ENCODE measurements around the gene PCDHGA1.

PCDHGA1 gene

GRCh38 chr5:141492168-141492885 lies 162.0 kb downstream of the PCDHGA1 start:
- Histone ChIP-seq H3K79me2 (ENCODE audit: control insufficient read depth, low read length) (peaks cover 68% of the 10 kb centered on the region), H4K20me1 (ENCODE audit: control insufficient read depth, insufficient read depth, low read depth, low read length) (no peaks in the 10 kb centered on the region), H3K4me1 (ENCODE audit: control insufficient read depth, low read length) (peaks cover 71% of the 10 kb centered on the region), H3K4me2 (ENCODE audit: low read length) (peak overlapping the region; percentile 63), H3K9me2 (replicated peaks; ENCODE audit: control insufficient read depth, low read length) (no peaks in the 10 kb centered on the region), H3K9me3 (ENCODE audit: control insufficient read depth, insufficient read depth, low read length) (no peaks in the 10 kb centered on the region), H3K27ac (ENCODE audit: low read depth, low read length) (no peak overlapping the region), H3K27me3 (ENCODE audit: control insufficient read depth, low read length) (no peaks in the 10 kb centered on the region), H3F3A (ENCODE audit: control insufficient read depth, insufficient read depth) (peaks cover 5% of the 10 kb centered on the region; the same call in 1 of the 2 replicates), H3K4me3 (ENCODE audit: low read length) (peak overlapping the region; percentile 58), H3K36me3 (ENCODE audit: control insufficient read depth, low read length) (peaks cover 93% of the 10 kb centered on the region)
- no peak for TF ChIP-seq EZH2phosphoT487 (IDR thresholded peaks at IDR 0.05; ENCODE audit: borderline replicate concordance, low read length)
- TF ChIP-seq CTCF (IDR thresholded peaks at IDR 0.05; ENCODE audit: low read depth, low read length, poor library complexity, severe bottlenecking) = no peak

- peaks cover 5% of the 10 kb centered on the region; the same call in 1 of the 2 replicates for H3F3A ChIP-seq (ENCODE audit: control insufficient read depth, insufficient read depth)
- no peaks in the 10 kb centered on the region for H3K9me3 ChIP-seq (ENCODE audit: control insufficient read depth, insufficient read depth, low read length)
- TF ChIP-seq EZH2phosphoT487 (IDR thresholded peaks at IDR 0.05; ENCODE audit: borderline replicate concordance, low read length) (no peak), CTCF (IDR thresholded peaks at IDR 0.05; ENCODE audit: low read depth, low read length, poor library complexity, severe bottlenecking) (no peak)
- peaks cover 88% of the 10 kb centered on the region for H3K36me3 ChIP-seq (ENCODE audit: control insufficient read depth, low read length)
- no peaks in the 10 kb centered on the region for H3K27me3 ChIP-seq (ENCODE audit: control insufficient read depth, low read length)
- H3K4me1 ChIP-seq (ENCODE audit: control insufficient read depth, low read length) = peaks cover 65% of the 10 kb centered on the region
- H3K4me3 ChIP-seq (ENCODE audit: low read length) = no peak overlapping the region
- H3K27ac ChIP-seq (ENCODE audit: low read depth, low read length) = 0 out of 2 replicates have a peak overlapping the region, but pooled peaks have one; percentile 23
- H3K4me2 ChIP-seq (ENCODE audit: low read length) = peak overlapping the region; percentile 48
- no peaks in the 10 kb centered on the region for H3K9me2 ChIP-seq (replicated peaks; ENCODE audit: control insufficient read depth, low read length)
- no peaks in the 10 kb centered on the region for H4K20me1 ChIP-seq (ENCODE audit: control insufficient read depth, insufficient read depth, low read depth, low read length)
- peaks cover 54% of the 10 kb centered on the region for H3K79me2 ChIP-seq (ENCODE audit: control insufficient read depth, low read length)
Observed at GRCh38 chr5:141493500-141494422, 163.4 kb downstream of the PCDHGA1 start.

GRCh38 chr5:141494761-141495452 lies 164.6 kb downstream of the PCDHGA1 start:
- TF ChIP-seq CTCF (IDR thresholded peaks at IDR 0.05; ENCODE audit: low read depth, low read length, poor library complexity, severe bottlenecking) (no peak), EZH2phosphoT487 (IDR thresholded peaks at IDR 0.05; ENCODE audit: borderline replicate concordance, low read length) (no peak)
- no peaks in the 10 kb centered on the region for H3K27me3 ChIP-seq (ENCODE audit: control insufficient read depth, low read length)
- H3K4me2 ChIP-seq (ENCODE audit: low read length) = peak overlapping the region; percentile 48
- H4K20me1 ChIP-seq (ENCODE audit: control insufficient read depth, insufficient read depth, low read depth, low read length) = no peaks in the 10 kb centered on the region
- H3K27ac ChIP-seq (ENCODE audit: low read depth, low read length) = no peak overlapping the region
- H3K36me3 ChIP-seq (ENCODE audit: control insufficient read depth, low read length) = peaks cover 84% of the 10 kb centered on the region
- peaks cover 5% of the 10 kb centered on the region; the same call in 1 of the 2 replicates for H3F3A ChIP-seq (ENCODE audit: control insufficient read depth, insufficient read depth)
- no peaks in the 10 kb centered on the region for H3K9me2 ChIP-seq (replicated peaks; ENCODE audit: control insufficient read depth, low read length)
- H3K4me3 ChIP-seq (ENCODE audit: low read length) = peak overlapping the region; percentile 45
- H3K79me2 ChIP-seq (ENCODE audit: control insufficient read depth, low read length) = peaks cover 42% of the 10 kb centered on the region
- peaks cover 62% of the 10 kb centered on the region for H3K4me1 ChIP-seq (ENCODE audit: control insufficient read depth, low read length)
- no peaks in the 10 kb centered on the region for H3K9me3 ChIP-seq (ENCODE audit: control insufficient read depth, insufficient read depth, low read length)

All from DOHH2 (cell line).